ENCODE measurements around the gene MGAT5.

MGAT5 gene

DNA sequence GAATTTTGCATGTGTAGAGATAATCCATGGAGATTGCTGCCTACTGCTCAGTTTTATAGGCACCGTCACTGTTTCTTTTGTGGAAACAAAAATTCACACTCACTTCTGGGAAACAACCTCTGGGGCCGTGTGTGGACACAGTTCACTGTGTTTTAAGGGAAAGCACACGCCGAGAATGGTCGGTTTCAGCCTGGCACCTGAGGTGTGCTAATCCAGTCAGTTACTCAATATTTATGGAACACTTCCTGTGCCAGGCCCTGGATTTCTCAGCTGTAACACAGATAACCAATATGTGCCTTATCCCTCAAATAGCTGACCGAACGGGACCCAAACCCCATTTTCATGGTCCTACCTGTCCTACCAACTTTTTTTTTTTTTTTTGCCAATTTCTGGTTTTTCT, 179.6 kb downstream of the MGAT5 start:
- H3K9me3 ChIP-seq (ENCODE audit: control insufficient read depth, low read length), result no peaks in the 10 kb centered on the region
- peaks cover 67% of the 10 kb centered on the region for H3K4me1 ChIP-seq (ENCODE audit: control insufficient read depth, insufficient read depth, low read length)
- H3K4me3 ChIP-seq (ENCODE audit: low read length), result no peak overlapping the region
- no peak overlapping the region for H3K9ac ChIP-seq (ENCODE audit: low read length)
- no peaks in the 10 kb centered on the region for H3K27me3 ChIP-seq (ENCODE audit: control insufficient read depth, insufficient read depth, low read length)
- peaks cover under 1% of the 10 kb centered on the region for H3K36me3 ChIP-seq (ENCODE audit: control insufficient read depth, insufficient read depth, low read length)

- H3K36me3 ChIP-seq (ENCODE audit: control insufficient read depth, insufficient read depth, low read length), result no peaks in the 10 kb centered on the region
These were observed 180.1 kb downstream of the MGAT5 start for GRCh38 chr2:134433979-134434378.

DNA sequence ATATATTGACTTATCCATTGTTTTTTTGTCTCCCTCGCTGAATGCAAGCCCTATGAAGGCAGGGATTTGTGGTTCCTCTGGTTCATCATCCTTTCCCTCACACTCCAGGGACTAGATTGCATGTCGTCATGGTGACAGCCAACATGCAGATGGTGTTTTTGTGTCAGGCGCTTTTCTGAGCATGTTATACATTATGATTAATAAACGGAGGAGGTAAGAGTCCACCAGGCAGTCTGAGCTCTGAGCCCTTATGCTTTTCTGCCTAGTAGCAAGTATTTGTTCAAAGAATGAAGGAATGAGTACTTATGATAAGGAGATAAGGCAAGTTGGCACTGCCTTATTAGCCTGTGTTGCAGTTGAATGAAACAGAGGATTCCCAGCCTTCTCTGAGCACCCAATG, 181.6 kb downstream of the MGAT5 start:
- Histone ChIP-seq H3K27me3 (ENCODE audit: control insufficient read depth, insufficient read depth, low read length) (no peaks in the 10 kb centered on the region), H3K36me3 (ENCODE audit: control insufficient read depth, insufficient read depth, low read length) (no peaks in the 10 kb centered on the region), H3K4me3 (ENCODE audit: low read length) (no peak overlapping the region), H3K9me3 (ENCODE audit: control insufficient read depth, low read length) (no peaks in the 10 kb centered on the region), H3K4me1 (ENCODE audit: control insufficient read depth, insufficient read depth, low read length) (peaks cover 62% of the 10 kb centered on the region), H3K9ac (ENCODE audit: low read length) (no peak overlapping the region)

More at GRCh38 chr2:134433979-134434378, 180.1 kb downstream of the MGAT5 start:
- peaks cover 67% of the 10 kb centered on the region for H3K4me1 ChIP-seq (ENCODE audit: control insufficient read depth, insufficient read depth, low read length)
- no peaks in the 10 kb centered on the region for H3K27me3 ChIP-seq (ENCODE audit: control insufficient read depth, insufficient read depth, low read length)
- no peak overlapping the region for H3K4me3 ChIP-seq (ENCODE audit: low read length)
- H3K9me3 ChIP-seq (ENCODE audit: control insufficient read depth, low read length), result no peaks in the 10 kb centered on the region
- no peak overlapping the region for H3K9ac ChIP-seq (ENCODE audit: low read length)

- Histone ChIP-seq H3K4me1 (ENCODE audit: control insufficient read depth, insufficient read depth, low read length) (peaks cover 57% of the 10 kb centered on the region), H3K36me3 (ENCODE audit: control insufficient read depth, insufficient read depth, low read length) (no peaks in the 10 kb centered on the region), H3K9me3 (ENCODE audit: control insufficient read depth, low read length) (no peaks in the 10 kb centered on the region), H3K4me3 (ENCODE audit: low read length) (no peak overlapping the region), H3K27me3 (ENCODE audit: control insufficient read depth, insufficient read depth, low read length) (no peaks in the 10 kb centered on the region), H3K9ac (ENCODE audit: low read length) (no peak overlapping the region)
These were observed 182.1 kb downstream of the MGAT5 start for GRCh38 chr2:134435936-134436335.

DNA sequence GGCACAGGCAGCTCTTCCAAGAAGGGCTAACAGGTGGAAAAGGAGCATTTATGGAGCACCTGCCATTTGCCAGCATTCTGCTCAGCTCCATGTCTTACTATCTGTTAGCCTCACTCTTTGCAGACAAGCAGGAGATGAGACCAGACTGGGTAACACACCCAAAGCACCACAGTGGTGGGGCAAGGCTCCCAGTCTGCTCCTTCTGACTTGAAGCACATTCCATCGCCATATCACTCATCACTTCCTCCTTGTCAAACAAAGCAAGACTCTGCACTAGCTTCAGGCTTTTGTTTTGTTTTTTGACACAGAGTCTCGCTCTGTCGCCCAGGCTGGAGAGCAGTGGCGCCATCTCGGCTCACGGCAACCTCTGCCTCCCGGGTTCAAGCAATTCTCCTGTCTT, 182.8 kb downstream of the MGAT5 start:
- no peak overlapping the region for H3K4me3 ChIP-seq (ENCODE audit: low read length)
- H3K36me3 ChIP-seq (ENCODE audit: control insufficient read depth, insufficient read depth, low read length), result no peaks in the 10 kb centered on the region
- peaks cover 50% of the 10 kb centered on the region for H3K4me1 ChIP-seq (ENCODE audit: control insufficient read depth, insufficient read depth, low read length)
- no peaks in the 10 kb centered on the region for H3K9me3 ChIP-seq (ENCODE audit: control insufficient read depth, low read length)
- no peaks in the 10 kb centered on the region for H3K27me3 ChIP-seq (ENCODE audit: control insufficient read depth, insufficient read depth, low read length)
- H3K9ac ChIP-seq (ENCODE audit: low read length), result no peak overlapping the region

DNA sequence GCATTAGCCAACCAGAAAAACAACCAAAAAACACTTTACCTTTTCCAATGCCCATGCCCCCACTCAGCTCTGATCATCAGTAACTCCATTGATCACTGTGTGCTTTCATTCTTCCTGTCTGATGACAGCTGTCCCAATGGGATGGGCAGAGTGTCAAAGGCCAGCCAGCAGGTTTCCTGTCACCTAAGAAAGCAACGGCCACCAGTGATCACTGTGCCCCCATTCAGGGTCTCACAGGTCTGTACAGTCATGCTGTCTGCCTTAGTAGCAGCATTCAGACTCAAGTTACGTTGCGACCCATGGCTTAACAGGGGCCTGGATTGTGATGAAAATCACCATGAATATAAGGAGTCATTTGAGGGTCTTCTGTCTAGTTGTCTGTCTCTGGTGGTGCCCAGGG, 184.5 kb downstream of the MGAT5 start:
- Histone ChIP-seq H3K36me3 (ENCODE audit: control insufficient read depth, insufficient read depth, low read length) (no peaks in the 10 kb centered on the region), H3K27me3 (ENCODE audit: control insufficient read depth, insufficient read depth, low read length) (no peaks in the 10 kb centered on the region), H3K9me3 (ENCODE audit: control insufficient read depth, low read length) (no peaks in the 10 kb centered on the region), H3K9ac (ENCODE audit: low read length) (no peak overlapping the region), H3K4me3 (ENCODE audit: low read length) (no peak overlapping the region), H3K4me1 (ENCODE audit: control insufficient read depth, insufficient read depth, low read length) (peaks cover 33% of the 10 kb centered on the region)

- Histone ChIP-seq H3K36me3 (ENCODE audit: control insufficient read depth, insufficient read depth, low read length) (no peaks in the 10 kb centered on the region), H3K4me1 (ENCODE audit: control insufficient read depth, insufficient read depth, low read length) (peaks cover 12% of the 10 kb centered on the region), H3K9ac (ENCODE audit: low read length) (no peak overlapping the region), H3K9me3 (ENCODE audit: control insufficient read depth, low read length) (no peaks in the 10 kb centered on the region), H3K27me3 (ENCODE audit: control insufficient read depth, insufficient read depth, low read length) (no peaks in the 10 kb centered on the region), H3K4me3 (ENCODE audit: low read length) (no peak overlapping the region)
These were observed 186.6 kb downstream of the MGAT5 start for GRCh38 chr2:134440336-134440909.

DNA sequence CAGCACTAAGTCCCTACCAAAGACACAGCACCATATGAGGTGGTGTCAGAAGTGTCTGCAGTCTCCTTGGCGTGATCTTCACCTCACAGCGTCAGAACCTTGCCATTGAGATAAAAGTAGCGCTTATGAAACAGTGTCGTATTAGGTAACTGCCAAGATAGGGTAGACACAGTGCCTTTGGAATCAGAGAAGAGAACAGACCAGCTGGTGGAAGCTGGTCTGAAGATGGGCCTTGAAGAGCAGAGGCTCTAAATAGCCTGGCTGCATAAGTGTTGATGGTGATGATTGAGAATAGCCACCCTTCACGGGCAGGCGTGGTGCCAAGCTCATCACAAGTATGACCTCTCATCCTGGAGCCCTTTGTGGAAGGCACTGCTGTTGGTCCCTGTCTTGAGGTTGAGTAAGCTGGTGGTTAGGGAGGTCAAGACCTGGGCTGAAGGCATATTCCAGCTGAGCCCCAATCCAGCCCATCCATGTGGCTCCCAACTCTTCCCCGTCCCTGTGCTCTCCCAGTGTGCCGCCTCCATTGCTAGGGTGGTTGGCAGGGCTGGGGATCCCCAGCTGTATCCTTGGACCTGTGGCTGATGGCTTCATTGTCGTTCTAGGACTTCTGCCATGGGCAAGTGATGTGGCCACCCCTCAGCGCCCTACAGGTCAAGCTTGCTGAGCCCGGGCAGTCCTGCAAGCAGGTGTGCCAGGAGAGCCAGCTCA, 187.4 kb downstream of the MGAT5 start:
- no peaks in the 10 kb centered on the region for H3K27me3 ChIP-seq (ENCODE audit: control insufficient read depth, insufficient read depth, low read length)
- no peaks in the 10 kb centered on the region for H3K9me3 ChIP-seq (ENCODE audit: control insufficient read depth, low read length)
- H3K4me3 ChIP-seq (ENCODE audit: low read length), result no peak overlapping the region
- no peak overlapping the region for H3K9ac ChIP-seq (ENCODE audit: low read length)
- no peaks in the 10 kb centered on the region for H3K36me3 ChIP-seq (ENCODE audit: control insufficient read depth, insufficient read depth, low read length)
- H3K4me1 ChIP-seq (ENCODE audit: control insufficient read depth, insufficient read depth, low read length), result peaks cover 4% of the 10 kb centered on the region

DNA sequence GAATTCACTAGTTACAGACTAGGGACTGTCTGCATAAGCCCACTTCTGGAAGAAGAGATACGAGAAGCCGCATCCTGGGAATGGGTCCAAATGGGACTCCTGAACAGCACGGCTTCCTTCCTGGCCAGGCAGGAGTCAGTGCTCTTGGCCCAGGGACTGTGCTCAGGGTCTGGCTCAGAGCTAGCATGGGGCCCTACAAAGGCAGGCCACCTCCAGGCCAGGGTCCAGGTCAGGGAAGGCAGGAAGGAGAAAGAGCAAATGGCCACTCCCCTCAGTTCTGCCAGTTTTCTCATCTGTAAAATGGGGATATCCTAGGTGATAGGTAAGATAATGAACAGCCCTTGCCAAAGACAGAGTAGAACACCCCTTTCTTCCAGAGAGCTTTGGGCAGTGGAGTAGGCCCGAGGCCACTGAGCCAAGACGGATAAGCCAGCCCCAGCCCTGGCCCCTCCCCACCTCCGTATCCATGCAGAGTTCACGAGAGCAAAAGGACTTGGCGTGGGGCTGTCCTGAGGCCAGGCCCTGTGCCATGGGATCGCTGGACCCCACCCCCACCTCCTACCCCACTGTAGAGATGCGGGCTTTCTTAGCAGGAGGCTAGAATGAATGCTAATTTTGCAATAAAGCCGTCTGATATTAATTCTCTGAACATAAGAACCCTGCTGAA, 190.1 kb downstream of the MGAT5 start:
- Histone ChIP-seq H3K4me3 (ENCODE audit: low read length) (no peak overlapping the region), H3K9me3 (ENCODE audit: control insufficient read depth, low read length) (no peaks in the 10 kb centered on the region), H3K27me3 (ENCODE audit: control insufficient read depth, insufficient read depth, low read length) (no peaks in the 10 kb centered on the region), H3K36me3 (ENCODE audit: control insufficient read depth, insufficient read depth, low read length) (no peaks in the 10 kb centered on the region), H3K9ac (ENCODE audit: low read length) (no peak overlapping the region), H3K4me1 (ENCODE audit: control insufficient read depth, insufficient read depth, low read length) (no peaks in the 10 kb centered on the region)

GRCh38 chr2:134445116-134445515, 191.2 kb downstream of the MGAT5 start:
- Histone ChIP-seq H3K4me1 (ENCODE audit: control insufficient read depth, insufficient read depth, low read length) (no peaks in the 10 kb centered on the region), H3K9me3 (ENCODE audit: control insufficient read depth, low read length) (no peaks in the 10 kb centered on the region), H3K4me3 (ENCODE audit: low read length) (no peak overlapping the region), H3K27me3 (ENCODE audit: control insufficient read depth, insufficient read depth, low read length) (no peaks in the 10 kb centered on the region), H3K36me3 (ENCODE audit: control insufficient read depth, insufficient read depth, low read length) (no peaks in the 10 kb centered on the region), H3K9ac (ENCODE audit: low read length) (no peak overlapping the region)

GRCh38 chr2:134445985-134446382, 192.1 kb downstream of the MGAT5 start:
- Histone ChIP-seq H3K9ac (ENCODE audit: low read length) (no peak overlapping the region), H3K4me1 (ENCODE audit: control insufficient read depth, insufficient read depth, low read length) (peaks cover 4% of the 10 kb centered on the region), H3K36me3 (ENCODE audit: control insufficient read depth, insufficient read depth, low read length) (no peaks in the 10 kb centered on the region), H3K27me3 (ENCODE audit: control insufficient read depth, insufficient read depth, low read length) (no peaks in the 10 kb centered on the region), H3K4me3 (ENCODE audit: low read length) (no peak overlapping the region), H3K9me3 (ENCODE audit: control insufficient read depth, low read length) (no peaks in the 10 kb centered on the region)

DNA sequence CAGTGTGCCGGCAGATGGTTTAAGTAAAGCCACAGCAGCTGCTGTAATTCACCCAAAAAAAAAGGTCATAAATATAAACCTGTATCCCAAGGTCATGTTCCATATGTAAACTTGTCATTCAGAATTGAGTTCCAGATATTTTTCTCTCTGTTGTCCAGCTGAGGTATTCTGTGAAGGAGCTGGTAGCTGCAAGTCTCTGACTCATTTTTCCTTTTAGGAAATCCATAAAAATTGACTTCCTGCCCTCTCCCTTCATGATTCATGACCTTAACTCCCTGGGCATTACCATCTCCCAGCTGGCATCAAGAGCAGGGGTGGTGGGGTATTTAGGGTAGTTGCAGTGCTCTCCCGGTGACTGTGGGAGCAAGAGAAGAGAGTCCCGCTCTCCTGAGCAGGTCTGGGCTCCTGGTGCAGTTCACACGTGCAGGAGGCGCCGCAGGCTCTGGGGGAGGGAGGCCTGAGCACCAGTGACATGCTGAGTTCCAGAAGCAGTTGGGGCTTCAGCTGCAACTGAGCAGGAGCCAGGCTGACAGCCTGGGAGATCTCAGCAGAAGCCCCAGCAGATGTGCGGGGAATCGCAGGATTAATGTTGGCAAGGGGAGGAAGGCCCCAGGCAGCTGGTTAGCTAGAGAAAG, 192.6 kb downstream of the MGAT5 start:
- H3K4me1 ChIP-seq (ENCODE audit: control insufficient read depth, insufficient read depth, low read length), result peaks cover 6% of the 10 kb centered on the region
- H3K36me3 ChIP-seq (ENCODE audit: control insufficient read depth, insufficient read depth, low read length), result no peaks in the 10 kb centered on the region
- H3K9me3 ChIP-seq (ENCODE audit: control insufficient read depth, low read length), result no peaks in the 10 kb centered on the region
- no peak overlapping the region for H3K4me3 ChIP-seq (ENCODE audit: low read length)
- no peak overlapping the region for H3K9ac ChIP-seq (ENCODE audit: low read length)
- H3K27me3 ChIP-seq (ENCODE audit: control insufficient read depth, insufficient read depth, low read length), result no peaks in the 10 kb centered on the region

Data from mucosa of stomach (tissue), 1 donor.